ENCODE results near the gene GFRA4.

GFRA4 gene

GRCh38 chr20:3693376-3693775 lies 30.2 kb upstream of the GFRA4 start:
- DNase-seq, result no peak

DNA sequence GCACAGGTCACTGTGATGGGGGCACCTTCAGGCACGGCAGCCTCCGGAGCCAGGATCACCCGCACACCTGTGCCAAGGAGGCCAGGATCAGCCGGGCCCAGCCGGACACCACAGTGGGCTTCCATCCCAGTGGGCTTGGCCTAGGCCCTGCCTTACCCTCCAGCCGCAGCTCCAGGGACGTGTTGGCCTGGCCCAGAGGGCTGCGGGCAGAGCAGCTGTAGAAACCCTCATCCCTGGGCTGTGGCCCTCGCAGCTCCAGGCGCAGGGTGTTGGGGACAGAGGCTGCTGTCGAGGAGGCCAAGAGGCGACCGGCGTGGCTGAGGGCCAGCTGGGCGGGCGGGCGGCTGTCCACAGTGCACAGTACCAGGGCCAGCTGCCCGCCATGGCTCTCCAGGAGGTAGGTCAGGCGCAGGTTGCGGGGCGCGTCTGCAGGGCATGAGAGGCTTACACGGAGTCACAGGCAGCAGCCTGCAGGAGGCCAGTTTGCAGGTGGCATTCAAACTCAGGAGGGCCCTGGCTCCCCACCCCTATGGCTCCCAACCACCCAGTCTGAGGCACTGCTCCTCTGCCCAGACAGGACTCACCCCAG lies 29.6 kb upstream of the GFRA4 start:
- no peak for DNase-seq

DNA sequence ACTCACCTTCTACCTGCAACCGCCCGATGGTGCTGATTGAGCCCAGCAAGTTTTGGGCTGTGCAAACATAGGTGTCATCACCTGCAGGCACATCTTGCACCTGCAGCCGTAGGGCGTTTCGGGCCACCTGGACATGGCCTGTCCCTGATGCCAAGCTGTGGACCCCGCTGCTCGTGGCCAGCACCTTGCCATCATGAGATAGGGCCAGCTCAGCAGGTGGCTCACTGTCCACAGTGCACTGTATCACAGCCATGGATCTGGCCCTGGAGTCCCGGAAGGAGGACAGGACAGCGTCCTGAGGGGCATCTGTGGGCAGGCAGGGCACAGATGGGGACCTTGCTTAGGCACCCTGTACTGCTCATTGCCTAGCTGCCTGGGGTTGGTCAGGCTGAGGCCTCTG lies 28.7 kb upstream of the GFRA4 start:
- DNase-seq, result no peak

GRCh38 chr20:3691306-3691705 lies 28.1 kb upstream of the GFRA4 start:
- no peak for DNase-seq

DNA sequence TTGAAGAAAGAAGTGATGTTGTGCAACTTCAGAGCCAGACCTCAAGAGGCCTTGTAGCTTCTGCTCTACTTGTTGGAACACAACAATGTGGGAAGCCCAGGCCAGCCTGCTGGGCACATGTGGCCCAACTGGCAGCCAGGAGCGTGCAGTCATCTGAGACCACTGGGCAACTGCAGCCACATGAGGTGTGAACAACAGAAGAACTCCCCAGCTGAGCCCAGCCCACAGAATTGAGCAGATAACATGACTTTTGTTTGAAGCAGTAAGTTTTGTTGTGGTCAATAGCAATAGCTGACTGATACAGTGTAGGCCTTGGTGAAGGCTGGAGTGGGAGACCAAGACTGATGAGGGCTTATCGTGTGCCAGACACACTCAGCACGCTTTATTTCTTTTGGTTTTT lies 27.2 kb upstream of the GFRA4 start:
- no peak for DNase-seq

- DNase-seq, result no peak
Observed at GRCh38 chr20:3689978-3690377, 26.8 kb upstream of the GFRA4 start.

DNA sequence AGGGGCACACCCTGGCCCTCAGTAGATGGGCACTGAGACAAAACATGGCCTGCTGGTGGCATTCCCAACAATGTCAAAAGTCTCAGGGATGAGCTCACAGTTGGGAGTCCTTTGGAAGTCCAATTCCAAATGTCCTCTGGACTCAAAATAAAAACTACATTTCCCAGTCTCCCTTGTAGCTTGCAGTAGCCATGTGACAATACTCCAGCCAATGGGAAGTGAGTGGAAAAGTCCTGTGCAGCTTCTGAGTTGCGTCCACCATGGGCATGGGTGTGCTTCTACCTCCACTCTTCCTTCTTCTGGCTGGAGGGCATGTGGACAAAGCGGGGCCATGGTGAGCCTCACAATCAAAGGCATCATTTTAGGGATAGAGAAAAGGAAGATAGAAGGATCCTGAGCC lies 24.5 kb upstream of the GFRA4 start:
- DNase-seq, result no peak

- no peak for DNase-seq
Observed at GRCh38 chr20:3686867-3687321, 23.7 kb upstream of the GFRA4 start.

DNA sequence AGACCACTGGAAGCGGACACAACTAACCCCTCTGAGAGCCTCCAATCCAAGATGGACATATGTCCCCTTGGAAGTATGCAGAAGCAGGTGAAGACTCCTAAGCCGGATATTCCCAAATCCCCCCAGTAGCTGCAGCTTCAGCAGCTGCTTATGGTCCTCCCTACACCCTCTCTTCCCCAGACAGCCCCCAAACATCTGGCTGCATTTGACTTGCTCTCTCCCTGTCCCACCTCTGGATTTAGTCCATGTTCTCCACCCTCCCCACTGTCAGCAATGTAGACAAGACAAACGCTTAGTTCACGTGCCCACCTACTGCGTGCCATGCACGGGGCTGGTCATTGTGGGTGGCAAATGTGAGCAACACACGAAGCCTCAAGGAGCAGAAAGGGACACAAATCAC lies 23.2 kb upstream of the GFRA4 start:
- no peak for DNase-seq

DNA sequence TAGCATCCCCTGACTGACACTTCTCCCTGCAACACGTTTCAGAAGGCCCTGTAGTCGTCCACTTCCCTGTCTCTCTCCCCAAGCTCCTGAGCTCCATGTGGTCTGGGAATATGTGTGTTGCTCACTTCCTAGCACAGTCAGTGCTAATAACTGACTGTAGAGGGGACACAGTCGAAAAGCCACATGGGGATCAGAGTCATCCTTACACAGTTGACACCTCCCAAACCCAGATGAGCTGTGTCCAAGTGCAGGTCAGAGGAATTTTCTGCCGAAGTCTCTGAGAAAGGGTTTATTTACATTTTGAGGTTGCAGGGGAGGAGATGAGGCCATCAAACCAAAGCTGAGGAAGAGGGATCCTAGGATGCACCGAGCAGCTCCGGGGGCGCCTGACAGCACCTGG lies 22.1 kb upstream of the GFRA4 start:
- DNase-seq, result no peak

DNA sequence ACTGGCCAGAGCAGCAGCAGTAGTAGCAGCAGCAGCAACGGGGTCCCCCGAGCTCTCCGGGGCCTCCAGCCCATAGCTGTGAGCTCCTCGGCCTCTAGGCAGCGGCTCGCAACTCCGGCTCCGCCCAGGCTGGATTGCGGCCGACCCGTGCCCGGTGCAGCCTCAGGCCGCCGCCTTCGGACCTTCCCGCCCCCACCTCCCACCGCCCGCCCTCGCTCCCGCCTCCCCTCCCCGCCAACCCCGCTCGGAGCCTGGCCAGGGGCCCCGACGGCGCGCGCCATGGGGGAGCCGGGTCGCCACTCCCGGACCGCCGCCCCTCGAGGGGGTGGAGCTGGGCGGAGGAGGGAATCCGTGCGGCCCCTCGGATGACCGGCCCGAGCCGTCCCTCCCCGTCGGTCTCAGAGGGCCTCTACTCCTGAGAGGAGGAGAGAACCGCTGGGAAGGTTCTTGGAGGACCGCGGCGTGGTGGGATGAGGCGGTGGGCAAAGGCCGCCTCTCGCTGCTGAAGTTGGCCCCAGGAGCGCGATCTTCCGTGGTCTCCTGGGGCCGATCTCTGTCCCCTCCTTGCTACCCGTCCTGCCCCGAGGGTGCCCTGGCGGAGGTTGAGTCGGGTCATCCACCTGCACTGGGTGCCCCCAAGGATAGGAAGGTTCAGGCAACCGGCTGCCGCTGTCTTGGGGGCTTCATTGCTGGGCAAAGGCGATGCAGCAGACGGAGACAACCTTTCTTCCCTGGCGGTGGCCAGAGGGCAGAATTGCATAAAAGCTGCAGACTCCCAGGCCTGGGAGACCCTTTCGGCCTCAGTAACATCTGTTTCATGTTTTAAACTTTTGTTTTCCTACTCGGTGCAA lies 19.0 kb upstream of the GFRA4 start, which contains the start of gene ADAM33:
Gene ADAM33 (minus strand): TSS at position 80 of the 851 bp plus-strand sequence. CDS start 6 bp downstream, at position 74.
- no peak for DNase-seq

- no peak for DNase-seq
Observed at GRCh38 chr20:3681352-3681930, 18.2 kb upstream of the GFRA4 start.

- DNase-seq, result no peak
Observed at GRCh38 chr20:3680701-3681351, 17.6 kb upstream of the GFRA4 start.

- no peak for DNase-seq
Observed at GRCh38 chr20:3679749-3680700, 16.8 kb upstream of the GFRA4 start.

DNA sequence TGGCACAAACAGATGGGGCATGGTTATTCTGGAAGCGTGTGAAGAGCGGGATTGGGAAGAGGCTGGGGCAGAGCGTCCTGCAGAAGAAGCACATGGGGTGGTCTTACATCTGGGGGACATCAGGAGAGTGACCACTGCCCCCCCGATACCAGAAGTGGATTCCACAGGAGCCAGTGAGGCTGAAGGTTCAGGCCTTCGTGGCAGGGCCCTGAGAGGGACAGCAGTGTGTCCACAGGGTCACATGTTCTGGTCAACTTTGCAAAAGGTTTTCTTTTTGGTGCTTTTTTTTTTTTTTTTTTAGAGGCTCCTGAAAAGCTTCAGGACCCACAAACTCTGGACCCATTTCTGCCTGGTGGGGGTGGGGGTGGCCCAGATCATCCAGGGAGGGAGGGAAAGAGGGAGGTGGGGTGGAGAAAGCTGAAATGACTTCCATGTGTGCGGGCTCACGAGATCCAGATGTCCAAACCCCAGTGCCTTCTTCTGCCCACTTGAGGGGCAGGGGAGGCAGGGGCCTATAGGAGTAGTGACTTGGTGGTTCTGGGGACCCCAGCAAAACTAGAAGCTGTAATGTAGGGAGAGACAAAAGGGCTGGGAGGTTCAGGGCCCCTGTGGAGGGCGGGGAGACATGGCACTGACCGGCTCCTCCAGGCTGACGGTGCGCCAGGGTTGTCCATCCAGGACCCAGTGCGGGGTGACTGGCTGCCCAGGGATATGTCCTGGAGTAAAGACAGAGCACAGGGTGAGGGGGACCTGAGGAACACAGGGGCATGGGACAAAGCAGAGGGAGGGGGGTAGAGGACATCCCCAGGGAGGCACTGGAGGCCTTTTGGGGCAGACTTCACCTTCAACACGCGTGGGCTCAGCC lies 15.9 kb upstream of the GFRA4 start:
- DNase-seq, result no peak

- DNase-seq, result no peak
Observed at GRCh38 chr20:3678198-3678597, 15.0 kb upstream of the GFRA4 start.

GRCh38 chr20:3677733-3678132 lies 14.5 kb upstream of the GFRA4 start:
- no peak for DNase-seq

GRCh38 chr20:3674995-3675900 lies 12.0 kb upstream of the GFRA4 start:
- no peak for DNase-seq

DNA sequence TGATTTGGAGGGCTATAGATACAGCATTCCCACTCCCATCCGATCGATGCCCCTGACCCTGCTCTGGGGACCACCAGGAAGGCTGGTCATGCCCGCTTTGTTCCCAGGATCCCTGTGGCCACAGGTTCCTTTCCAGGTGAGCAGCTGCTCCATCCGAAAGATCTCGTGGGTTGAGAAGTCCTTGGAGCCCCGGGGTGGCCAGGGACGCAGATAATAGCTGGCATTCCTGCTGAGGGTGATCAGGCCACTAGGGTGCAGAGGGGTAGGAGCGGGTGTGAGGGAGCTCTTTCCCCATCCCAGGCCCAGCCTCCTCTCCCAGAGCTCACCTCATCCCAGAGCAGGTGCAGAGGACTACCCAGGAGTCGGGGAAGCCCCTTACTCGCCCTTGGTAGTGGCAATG lies 11.2 kb upstream of the GFRA4 start:
- no peak for DNase-seq
